ENCODE measurements around the gene EYS.

- TF ChIP-seq EZH2 (optimal IDR thresholded peaks at IDR 0.05; ENCODE audit: low read depth, low read length) (no peak), CTCF (IDR thresholded peaks at IDR 0.05; ENCODE audit: low read length) (no peak), EZH2phosphoT487 (IDR thresholded peaks at IDR 0.05; ENCODE audit: low read length) (no peak)
Observed at GRCh38 chr6:64054861-64055260, 1652.2 kb downstream of the EYS start.

Measured in MM.1S (cell line).